K562 (cell line): ENCODE data around the gene FOXD4. TPM values are rescaled to one million over a fixed set of nuclear protein-coding genes. Genes with fewer than 3 reads are reported as not detected.
"Not testable (repeated sequence)": the region's sequence is repeated elsewhere in the genome, so short reads cannot be mapped to it uniquely, and the experiment has no call there.

Experiments used
- ATAC-seq: fragments of 200-7000 bp; cut with Tn5 transposase; 3 replicates; pipeline ENCODE4 v1.9.1; 2020; ENCODE audit warnings: moderate library complexity
- BruUV-seq: library from RNA; stranded (reverse); fragments of 400-500 nt; replicated peaks from 2 replicates; lab custom pipeline; 2021; lab: Mats Ljungman, UMichigan
- CTCF ChIA-PET: fragments of 300-600 bp; formaldehyde crosslinking; extraction: SDS; loops from one replicate; lab custom pipeline; 2021; ENCODE audit warnings: low intra/inter-chr PET ratio; lab: Yijun Ruan, JAX
- POLR2A ChIA-PET: fragments of 300-600, 350-650 bp; sonication (Branson Sonifier 250); formaldehyde crosslinking; extraction: SDS; loops from one replicate; lab custom pipeline; 2021; ENCODE audit warnings: antibody characterized with exemption, inconsistent platforms; lab: Yijun Ruan, JAX
- DNase-seq, 4 experiments: peaks; one replicate each; pipeline versions ENCODE4 v3.0.0 to v3.0.0-alpha.2; 2011 to 2018; ENCODE audit warnings: low spot score in 3 of 4, mixed read lengths in 3 of 4; ENCODE audit errors: extremely low read depth in 1 of 4
- FAIRE-seq: peaks from 2 replicates; lab custom pipeline; 2011; peaks lifted over from hg19 to GRCh38; lab: Jason Lieb, UNC
- H2AFZ ChIP-seq: 2 replicates; pipeline ENCODE4 v1.6.0; 2011; ENCODE audit warnings: low read depth, low read length, control low read depth, inconsistent platforms
- H3K27ac ChIP-seq: fragments of 200-600 bp; 3 replicates; pipeline ENCODE4 v1.8.0; 2011; ENCODE audit warnings: low read depth, mild to moderate bottlenecking, control low read depth, inconsistent platforms, low read length, moderate library complexity, mixed read lengths; ENCODE audit errors: extremely low read depth
- H3K27me3 ChIP-seq, 2 experiments: fragments of 300-600 bp in 1 of 2; 2 replicates in 1 of 2; 3 replicates in 1 of 2; pipeline versions ENCODE4 v1.6.0 to v1.8.0; 2011; ENCODE audit warnings: inconsistent platforms in 2 of 2, low read length in 2 of 2, mild to moderate bottlenecking in 1 of 2, mixed read lengths in 1 of 2, moderate library complexity in 1 of 2; ENCODE audit not compliant: control insufficient read depth in 2 of 2, insufficient read depth in 2 of 2
- H3K36me3 ChIP-seq: fragments of 300-600 bp; 3 replicates; pipeline ENCODE4 v1.8.0; 2011; ENCODE audit warnings: mild to moderate bottlenecking, low read length, inconsistent platforms; ENCODE audit not compliant: control insufficient read depth, insufficient read depth
- H3K4me1 ChIP-seq, 2 experiments: fragments of 200-600 bp in 1 of 2; replicated peaks in 1 of 2; 2 replicates in 1 of 2; 3 replicates in 1 of 2; pipeline versions ENCODE4 v1.5.1 to v1.8.0; 2011; ENCODE audit warnings: inconsistent platforms in 2 of 2, low read length in 2 of 2, mild to moderate bottlenecking in 1 of 2, mixed read lengths in 1 of 2, moderate library complexity in 1 of 2; ENCODE audit not compliant: control insufficient read depth in 2 of 2, insufficient read depth in 2 of 2
- H3K4me2 ChIP-seq: 2 replicates; pipeline ENCODE4 v1.6.1; 2011; ENCODE audit warnings: low read length, control low read depth, inconsistent platforms, mixed read lengths; ENCODE audit not compliant: insufficient read depth
- H3K4me3 ChIP-seq: fragments of 200-600 bp; sonication (generic), shearing (Covaris generic); 2 replicates; pipeline ENCODE4 v1.5.1; 2016; ENCODE audit warnings: control low read depth, inconsistent platforms
- H3K79me2 ChIP-seq: fragments of 200-600 bp; 3 replicates; pipeline ENCODE4 v1.8.0; 2011; ENCODE audit warnings: low read length, inconsistent platforms; ENCODE audit not compliant: control insufficient read depth, insufficient read depth
- H3K9ac ChIP-seq, 2 experiments: 2 replicates each; pipeline versions ENCODE4 v1.6.0 to v1.6.1; 2011; ENCODE audit warnings: low read depth in 2 of 2, low read length in 2 of 2, control low read depth in 1 of 2, inconsistent platforms in 1 of 2, mild to moderate bottlenecking in 1 of 2, mixed read lengths in 1 of 2; ENCODE audit not compliant: insufficient read depth in 1 of 2
- H3K9me1 ChIP-seq: one replicate; pipeline ENCODE4 v1.6.0; 2011; ENCODE audit warnings: inconsistent platforms, mild to moderate bottlenecking, low read length, moderate library complexity; ENCODE audit not compliant: control insufficient read depth, insufficient read depth
- H3K9me3 ChIP-seq: replicated peaks from 2 replicates; pipeline ENCODE4 v1.5.1; 2011; ENCODE audit warnings: low read depth, low read length, inconsistent platforms; ENCODE audit not compliant: control insufficient read depth, insufficient read depth
- H4K20me1 ChIP-seq: replicated peaks from 2 replicates; pipeline ENCODE4 v1.6.1; 2011; ENCODE audit warnings: low read length, inconsistent platforms, mixed read lengths; ENCODE audit not compliant: control insufficient read depth, insufficient read depth
- ARID1B ChIP-seq: fragments of 450-650 bp; IDR thresholded peaks from 2 replicates; pipeline ENCODE4 v1.6.1; 2016; ENCODE audit warnings: antibody characterized with exemption, mild to moderate bottlenecking, inconsistent platforms
- CBFA2T2 ChIP-seq: fragments of 450-650 bp; conservative IDR thresholded peaks from 2 replicates; pipeline ENCODE4 v1.6.1; 2017; ENCODE audit warnings: mild to moderate bottlenecking
- MGA ChIP-seq: fragments of 450-650 bp; IDR thresholded peaks from 2 replicates; pipeline ENCODE4 v1.6.1; 2016; ENCODE audit warnings: mild to moderate bottlenecking, moderate library complexity
- TAL1 ChIP-seq: fragments of 450-650 bp; IDR thresholded peaks from 2 replicates; pipeline ENCODE4 v1.6.1; 2016; ENCODE audit warnings: mild to moderate bottlenecking
- whole genome bisulfite sequencing: fragments of 100-300 bp; shearing (Covaris generic); methylation state at CpG from one replicate; pipeline ENCODE4 v1.1.6; 2016; ENCODE audit warnings: low coverage, mixed read lengths; ENCODE audit not compliant: insufficient coverage; ENCODE audit errors: missing lambda C conversion rate; 5-methylcytosine and 5-hydroxymethylcytosine counted together
- in situ Hi-C: fragments of 300-500 bp; cut with MboI; formaldehyde crosslinking; loops from 4 replicates; pipeline ENCODE4 v1.15.0; 2018; ENCODE audit warnings: inconsistent platforms, mixed read lengths
- intact Hi-C: fragments of 100-400 bp; cut with micrococcal nuclease; formaldehyde crosslinking; loops from 2 replicates; pipeline ENCODE4 v1.14.2; 2022
- polyA plus RNA-seq, 8 experiments: library from polyadenylated mRNA; depleted of rRNA in 4 of 8; stranded (reverse) in 5 of 8; unstranded in 3 of 8; fragments of >200 nt; fragmentation: Nextera tagmentation in 2 of 8; fragmentation: Illumina TruSeq in 1 of 8; extraction: Ambion mirVana in 2 of 8; extraction: Trizol in 1 of 8; gene quantifications; 2 replicates each; pipeline versions ENCODE4 v1.2.1 to v1.2.3, GENCODE V29; 2011 to 2014; ENCODE audit warnings: inconsistent platforms in 1 of 8, missing spikeins in 1 of 8
- total RNA-seq, 7 experiments: library from RNA; depleted of rRNA in 6 of 7; stranded (reverse); fragments of >200 nt in 6 of 7; fragmentation: Illumina TruSeq in 2 of 7; extraction: Trizol in 2 of 7; gene quantifications; 2 replicates each; pipeline versions ENCODE4 v1.2.1 to v1.2.3, GENCODE V29; 2011 to 2021; ENCODE audit warnings: low replicate concordance in 1 of 7

Gene FOXD4
- total and polyA plus RNA-seq, 9 of the 15 experiments (the other 6 are each of a cell fraction or from before 2014, with no cell fraction given) = 0.06 to 1.0 (median 0.53) TPM; not detected in 1

GRCh38 chr9:82932-83689, 35.1 kb downstream of the FOXD4 start (continued):
- TF ChIP-seq MGA (peak; percentile 52), CBFA2T2 (peak; percentile 57), TAL1 (peak; percentile 9; the same call in 1 of the 2 replicates), ARID1B (0 out of 2 replicates have a peak, but pooled peaks have one; percentile 13)

- H3K9me3 ChIP-seq, H3K4me1 ChIP-seq, H3K79me2 ChIP-seq, H3K9me1 ChIP-seq, FAIRE-seq, H3K4me3 ChIP-seq, H3K4me2 ChIP-seq, H3K9ac ChIP-seq, H3K27me3 ChIP-seq, CTCF ChIA-PET, H3K27ac ChIP-seq, H4K20me1 ChIP-seq, BruUV-seq, POLR2A ChIA-PET, H2AFZ ChIP-seq, DNase-seq, ATAC-seq, H3K36me3 ChIP-seq, intact Hi-C loops, in situ Hi-C loops: not testable (repeated sequence)
- 33% methylated on average over 3 of the region's 3 CpGs for WGBS
Observed at GRCh38 chr9:78333-78732, 39.9 kb downstream of the FOXD4 start.
